ENCODE data around the gene RNF31.

Gene RNF31

GRCh38 chr14:24137529-24138395 is 9.5 kb upstream of the RNF31 start:
- DNase-seq (ENCODE audit: low read depth in 2 of 2), result no peak

GRCh38 chr14:24138396-24139271 is 8.7 kb upstream of the RNF31 start:
- DNase-seq (ENCODE audit: low read depth in 2 of 2), result no peak

- DNase-seq (ENCODE audit: low read depth in 2 of 2), result no peak
Observed at GRCh38 chr14:24139272-24139934, 7.9 kb upstream of the RNF31 start.

- peak; percentile 100 for DNase-seq (ENCODE audit: low read depth in 2 of 2)
Observed at GRCh38 chr14:24141097-24141880, 6.0 kb upstream of the RNF31 start, which contains the start of gene EMC9. TSS of gene EMC9 (minus strand) at chr14:24141591. CDS start at chr14:24141304, 287 bp downstream.

GRCh38 chr14:24143511-24143910 is 3.8 kb upstream of the RNF31 start:
- no peak for DNase-seq (ENCODE audit: low read depth in 2 of 2)

GRCh38 chr14:24144451-24144850 is 2.8 kb upstream of the RNF31 start:
- DNase-seq (ENCODE audit: low read depth in 2 of 2), result no peak

GRCh38 chr14:24145219-24145618 is 2.1 kb upstream of the RNF31 start:
- no peak for DNase-seq (ENCODE audit: low read depth in 2 of 2)

GRCh38 chr14:24145690-24146452 is 1.4 kb upstream of the RNF31 start:
- no peak for DNase-seq (ENCODE audit: low read depth in 2 of 2)

GRCh38 chr14:24146453-24146977 is 783 bp upstream of the RNF31 start, which contains the start of gene PSME2:
TSS of gene PSME2 (minus strand) at chr14:24146610. CDS start at chr14:24146581, 29 bp downstream.
- peak; percentile 89 to 92 for DNase-seq (ENCODE audit: low read depth in 2 of 2)

GRCh38 chr14:24147761-24148428 is 597 bp downstream of the RNF31 start:
- no peak for DNase-seq (ENCODE audit: low read depth in 2 of 2)

- no peak for DNase-seq (ENCODE audit: low read depth in 2 of 2)
Observed at GRCh38 chr14:24149302-24149969, 2.1 kb downstream of the RNF31 start.

- no peak for DNase-seq (ENCODE audit: low read depth in 2 of 2)
Observed at GRCh38 chr14:24150061-24150460, 2.8 kb downstream of the RNF31 start.

- DNase-seq (ENCODE audit: low read depth in 2 of 2), result no peak
Observed at GRCh38 chr14:24150567-24150966, 3.3 kb downstream of the RNF31 start.

- no peak for DNase-seq (ENCODE audit: low read depth in 2 of 2)
Observed at GRCh38 chr14:24150993-24151392, 3.7 kb downstream of the RNF31 start.

- DNase-seq (ENCODE audit: low read depth in 2 of 2), result no peak
Observed at GRCh38 chr14:24151404-24152080, 4.2 kb downstream of the RNF31 start.

GRCh38 chr14:24155100-24155499 is 7.8 kb downstream of the RNF31 start:
- DNase-seq (ENCODE audit: low read depth in 2 of 2), result no peak

- DNase-seq (ENCODE audit: low read depth in 2 of 2), result no peak
Observed at GRCh38 chr14:24156840-24157239, 9.5 kb downstream of the RNF31 start.

- no peak for DNase-seq (ENCODE audit: low read depth in 2 of 2)
Observed at GRCh38 chr14:24157331-24157730, 10.0 kb downstream of the RNF31 start.
